K562 (cell line): ENCODE data around the gene MS4A2. TPM values are rescaled to one million over a fixed set of nuclear protein-coding genes. Genes with fewer than 3 reads are reported as not detected.

Experiments used
- ATAC-seq: fragments of 200-7000 bp; cut with Tn5 transposase; 3 replicates; pipeline ENCODE4 v1.9.1; 2020; ENCODE audit warnings: moderate library complexity
- BruUV-seq: library from RNA; stranded (reverse); fragments of 400-500 nt; replicated peaks from 2 replicates; lab custom pipeline; 2021; lab: Mats Ljungman, UMichigan
- CTCF ChIA-PET: fragments of 300-600 bp; formaldehyde crosslinking; extraction: SDS; loops from one replicate; lab custom pipeline; 2021; ENCODE audit warnings: low intra/inter-chr PET ratio; lab: Yijun Ruan, JAX
- POLR2A ChIA-PET: fragments of 300-600, 350-650 bp; sonication (Branson Sonifier 250); formaldehyde crosslinking; extraction: SDS; loops from one replicate; lab custom pipeline; 2021; ENCODE audit warnings: antibody characterized with exemption, inconsistent platforms; lab: Yijun Ruan, JAX
- DNase-seq, 4 experiments: peaks; one replicate each; pipeline versions ENCODE4 v3.0.0 to v3.0.0-alpha.2; 2011 to 2018; ENCODE audit warnings: low spot score in 3 of 4, mixed read lengths in 3 of 4; ENCODE audit errors: extremely low read depth in 1 of 4
- FAIRE-seq: peaks from 2 replicates; lab custom pipeline; 2011; peaks lifted over from hg19 to GRCh38; lab: Jason Lieb, UNC
- H2AFZ ChIP-seq: 2 replicates; pipeline ENCODE4 v1.6.0; 2011; ENCODE audit warnings: low read depth, low read length, control low read depth, inconsistent platforms
- H3K27ac ChIP-seq: fragments of 200-600 bp; 3 replicates; pipeline ENCODE4 v1.8.0; 2011; ENCODE audit warnings: low read depth, mild to moderate bottlenecking, control low read depth, inconsistent platforms, low read length, moderate library complexity, mixed read lengths; ENCODE audit errors: extremely low read depth
- H3K27me3 ChIP-seq, 2 experiments: fragments of 300-600 bp in 1 of 2; 2 replicates in 1 of 2; 3 replicates in 1 of 2; pipeline versions ENCODE4 v1.6.0 to v1.8.0; 2011; ENCODE audit warnings: inconsistent platforms in 2 of 2, low read length in 2 of 2, mild to moderate bottlenecking in 1 of 2, mixed read lengths in 1 of 2, moderate library complexity in 1 of 2; ENCODE audit not compliant: control insufficient read depth in 2 of 2, insufficient read depth in 2 of 2
- H3K36me3 ChIP-seq: fragments of 300-600 bp; 3 replicates; pipeline ENCODE4 v1.8.0; 2011; ENCODE audit warnings: mild to moderate bottlenecking, low read length, inconsistent platforms; ENCODE audit not compliant: control insufficient read depth, insufficient read depth
- H3K4me1 ChIP-seq, 2 experiments: fragments of 200-600 bp in 1 of 2; replicated peaks in 1 of 2; 2 replicates in 1 of 2; 3 replicates in 1 of 2; pipeline versions ENCODE4 v1.5.1 to v1.8.0; 2011; ENCODE audit warnings: inconsistent platforms in 2 of 2, low read length in 2 of 2, mild to moderate bottlenecking in 1 of 2, mixed read lengths in 1 of 2, moderate library complexity in 1 of 2; ENCODE audit not compliant: control insufficient read depth in 2 of 2, insufficient read depth in 2 of 2
- H3K4me2 ChIP-seq: 2 replicates; pipeline ENCODE4 v1.6.1; 2011; ENCODE audit warnings: low read length, control low read depth, inconsistent platforms, mixed read lengths; ENCODE audit not compliant: insufficient read depth
- H3K4me3 ChIP-seq: fragments of 200-600 bp; sonication (generic), shearing (Covaris generic); 2 replicates; pipeline ENCODE4 v1.5.1; 2016; ENCODE audit warnings: control low read depth, inconsistent platforms
- H3K79me2 ChIP-seq: fragments of 200-600 bp; 3 replicates; pipeline ENCODE4 v1.8.0; 2011; ENCODE audit warnings: low read length, inconsistent platforms; ENCODE audit not compliant: control insufficient read depth, insufficient read depth
- H3K9ac ChIP-seq, 2 experiments: 2 replicates each; pipeline versions ENCODE4 v1.6.0 to v1.6.1; 2011; ENCODE audit warnings: low read depth in 2 of 2, low read length in 2 of 2, control low read depth in 1 of 2, inconsistent platforms in 1 of 2, mild to moderate bottlenecking in 1 of 2, mixed read lengths in 1 of 2; ENCODE audit not compliant: insufficient read depth in 1 of 2
- H3K9me1 ChIP-seq: one replicate; pipeline ENCODE4 v1.6.0; 2011; ENCODE audit warnings: inconsistent platforms, mild to moderate bottlenecking, low read length, moderate library complexity; ENCODE audit not compliant: control insufficient read depth, insufficient read depth
- H3K9me3 ChIP-seq: replicated peaks from 2 replicates; pipeline ENCODE4 v1.5.1; 2011; ENCODE audit warnings: low read depth, low read length, inconsistent platforms; ENCODE audit not compliant: control insufficient read depth, insufficient read depth
- H4K20me1 ChIP-seq: replicated peaks from 2 replicates; pipeline ENCODE4 v1.6.1; 2011; ENCODE audit warnings: low read length, inconsistent platforms, mixed read lengths; ENCODE audit not compliant: control insufficient read depth, insufficient read depth
- KLF10 ChIP-seq: fragments of 250-450 bp; sonication (Bioruptor Pico); IDR thresholded peaks from 2 replicates; pipeline ENCODE4 v1.6.1; 2021; ENCODE audit warnings: matching md5 sums
- L3MBTL2 ChIP-seq: fragments of 450-650 bp; IDR thresholded peaks from 2 replicates; pipeline ENCODE4 v1.6.1; 2016; ENCODE audit warnings: mild to moderate bottlenecking, moderate library complexity
- NR2F6 ChIP-seq: fragments of 450-650 bp; formaldehyde crosslinking; IDR thresholded peaks from 2 replicates; pipeline ENCODE4 v1.4.0; 2020; ENCODE audit warnings: mild to moderate bottlenecking
- TRIM24 ChIP-seq, 2 experiments: fragments of 450-650 bp; IDR thresholded peaks; 2 replicates each; pipeline ENCODE4 v1.6.1; 2016
- ZNF274 ChIP-seq: IDR thresholded peaks from 2 replicates; pipeline ENCODE4 v1.6.1; 2011; ENCODE audit warnings: low read depth, mild to moderate bottlenecking, low read length, moderate library complexity, borderline replicate concordance
- whole genome bisulfite sequencing: fragments of 100-300 bp; shearing (Covaris generic); methylation state at CpG from one replicate; pipeline ENCODE4 v1.1.6; 2016; ENCODE audit warnings: low coverage, mixed read lengths; ENCODE audit not compliant: insufficient coverage; ENCODE audit errors: missing lambda C conversion rate; 5-methylcytosine and 5-hydroxymethylcytosine counted together
- in situ Hi-C: fragments of 300-500 bp; cut with MboI; formaldehyde crosslinking; loops from 4 replicates; pipeline ENCODE4 v1.15.0; 2018; ENCODE audit warnings: inconsistent platforms, mixed read lengths
- intact Hi-C: fragments of 100-400 bp; cut with micrococcal nuclease; formaldehyde crosslinking; loops from 2 replicates; pipeline ENCODE4 v1.14.2; 2022
- polyA plus RNA-seq, 8 experiments: library from polyadenylated mRNA; depleted of rRNA in 4 of 8; stranded (reverse) in 5 of 8; unstranded in 3 of 8; fragments of >200 nt; fragmentation: Nextera tagmentation in 2 of 8; fragmentation: Illumina TruSeq in 1 of 8; extraction: Ambion mirVana in 2 of 8; extraction: Trizol in 1 of 8; gene quantifications; 2 replicates each; pipeline versions ENCODE4 v1.2.1 to v1.2.3, GENCODE V29; 2011 to 2014; ENCODE audit warnings: inconsistent platforms in 1 of 8, missing spikeins in 1 of 8
- total RNA-seq, 7 experiments: library from RNA; depleted of rRNA in 6 of 7; stranded (reverse); fragments of >200 nt in 6 of 7; fragmentation: Illumina TruSeq in 2 of 7; extraction: Trizol in 2 of 7; gene quantifications; 2 replicates each; pipeline versions ENCODE4 v1.2.1 to v1.2.3, GENCODE V29; 2011 to 2021; ENCODE audit warnings: low replicate concordance in 1 of 7

The MS4A2 gene
- total and polyA plus RNA-seq, 9 of the 15 experiments (the other 6 are each of a cell fraction or from before 2014, with no cell fraction given) = 0.06 to 5.7 (median 0.86) TPM

DNA sequence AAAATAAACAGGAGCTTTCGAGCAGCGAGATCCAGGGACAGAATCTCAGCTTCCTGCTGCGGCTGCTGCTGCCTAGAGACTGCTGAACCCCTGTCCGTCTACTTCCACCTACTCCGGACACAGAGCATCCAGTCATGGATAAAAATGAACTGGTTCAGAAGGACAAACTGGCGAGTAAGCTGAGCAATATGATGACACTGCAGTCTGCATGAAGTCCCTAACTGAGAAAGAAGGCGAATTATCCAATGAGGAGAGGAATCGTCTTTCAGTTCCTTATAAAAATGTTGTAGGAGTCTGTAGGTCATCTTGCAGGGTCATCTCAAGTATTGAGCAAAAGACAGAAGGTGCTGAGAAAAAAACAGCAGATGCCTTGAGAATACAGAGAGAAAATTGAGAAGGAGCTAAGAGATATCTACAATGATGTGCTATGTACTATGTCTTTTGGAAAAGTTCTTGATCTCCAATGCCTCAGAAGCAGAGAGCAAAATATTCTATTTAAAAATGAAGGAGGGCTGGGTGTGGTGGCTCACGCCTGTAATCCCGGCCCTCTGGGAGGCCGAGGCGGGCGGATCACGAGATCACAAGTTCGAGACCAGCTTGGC lies 11.1 kb upstream of the MS4A2 start (continued):
- TF ChIP-seq NR2F6 (no peak), KLF10 (CRISPR knock-in tag) (no peak), ZNF274 (no peak)

DNA sequence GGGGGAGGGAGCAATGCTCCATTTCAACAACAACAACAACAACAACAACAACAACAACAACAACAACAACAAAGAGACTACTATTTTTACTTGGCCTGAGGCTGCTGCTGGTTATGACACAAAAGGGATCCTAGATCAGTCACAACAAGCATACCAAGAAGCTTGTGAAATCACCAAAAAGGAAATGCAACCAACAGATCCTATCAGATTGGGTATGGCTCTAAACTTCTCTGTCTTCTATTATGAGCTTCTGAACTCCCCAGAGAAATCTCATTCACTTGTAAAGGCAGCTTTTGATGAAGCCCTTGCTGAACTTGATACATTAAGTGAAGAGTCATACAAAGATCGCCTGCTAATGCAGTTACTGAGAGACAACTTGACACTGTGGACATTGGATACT lies 10.5 kb upstream of the MS4A2 start:
- no peak overlapping the region for H3K4me2 ChIP-seq
- intact Hi-C loops = no loop called here
- H3K4me3 ChIP-seq = no peak overlapping the region
- H4K20me1 ChIP-seq = no peaks in the 10 kb centered on the region
- BruUV-seq = no TSS peak
- H3K9me1 ChIP-seq = no peaks in the 10 kb centered on the region
- H3K9ac ChIP-seq = no peak overlapping the region
- H3K9me3 ChIP-seq = peaks cover 7% of the 10 kb centered on the region
- ChIA-PET CTCF (no interaction called here), POLR2A (interaction anchor here (1.2 kb wide), 1 partner anchor 9 kb away, joined by 3 read pairs; no protein-coding TSS in a partner anchor)
- in situ Hi-C loops = no loop called here
- ATAC-seq (no peak), DNase-seq (no peak), FAIRE-seq (no peak)
- 63% methylated on average over 1 of the region's 1 CpG for WGBS
- H3K79me2 ChIP-seq = no peaks in the 10 kb centered on the region
- peak in 1 of 2 experiments; percentile 33; a peak in 1 of 4 replicates for TF ChIP-seq TRIM24 (IDR thresholded peaks at IDR 0.05)
- TF ChIP-seq L3MBTL2 = no peak
- no peaks in the 10 kb centered on the region for H3K27me3 ChIP-seq
- H3K36me3 ChIP-seq = no peaks in the 10 kb centered on the region
- H3K27ac ChIP-seq = no peak overlapping the region
- H2AFZ ChIP-seq = peak overlapping the region; percentile 20; the same call in 1 of the 2 replicates
- H3K4me1 ChIP-seq = peaks cover 0 to 3% of the 10 kb centered on the region in 2 experiments; a peak in 2 of 5 replicates
